Neutrophil (primary cell): ENCODE measurements around the gene ZSWIM6.

ENCODE experiments used
- H3K27ac ChIP-seq: fragments of 200-600 bp; sonication (generic); 2 replicates; pipeline ENCODE4 v1.5.1; 2016; ENCODE audit warnings: mild to moderate bottlenecking, moderate library complexity
- H3K27me3 ChIP-seq: fragments of 200-600 bp; sonication (generic); 2 replicates; pipeline ENCODE4 v1.6.0; 2016; ENCODE audit warnings: mild to moderate bottlenecking
- H3K36me3 ChIP-seq: fragments of 200-600 bp; sonication (generic); 2 replicates; pipeline ENCODE4 v1.5.1; 2017
- H3K4me1 ChIP-seq, 2 experiments: fragments of 200-600 bp in 1 of 2; sonication (generic) in 1 of 2; 1 replicate in 1 of 2; 2 replicates in 1 of 2; pipeline versions ENCODE4 v1.5.1 to v1.6.1; 2013 to 2016; ENCODE audit warnings: low read depth in 1 of 2, low read length in 1 of 2, mild to moderate bottlenecking in 1 of 2, moderate library complexity in 1 of 2; ENCODE audit not compliant: control insufficient read depth in 1 of 2, insufficient read depth in 1 of 2
- H3K4me3 ChIP-seq, 2 experiments: fragments of 200-600 bp in 1 of 2; sonication (generic) in 1 of 2; 1 replicate in 1 of 2; 2 replicates in 1 of 2; pipeline ENCODE4 v1.5.1; 2013 to 2016; ENCODE audit warnings: low read depth in 1 of 2, low read length in 1 of 2, mild to moderate bottlenecking in 1 of 2, moderate library complexity in 1 of 2
- H3K9me3 ChIP-seq: fragments of 200-600 bp; sonication (generic); 2 replicates; pipeline ENCODE4 v1.5.1; 2016
- TF ChIP-seq, protein P1 (sequence below): fragments of 200-600 bp; sonication (generic); IDR thresholded peaks from 2 replicates; pipeline ENCODE4 v1.5.1; 2016; ENCODE audit warnings: antibody characterized with exemption

Gene ZSWIM6

DNA sequence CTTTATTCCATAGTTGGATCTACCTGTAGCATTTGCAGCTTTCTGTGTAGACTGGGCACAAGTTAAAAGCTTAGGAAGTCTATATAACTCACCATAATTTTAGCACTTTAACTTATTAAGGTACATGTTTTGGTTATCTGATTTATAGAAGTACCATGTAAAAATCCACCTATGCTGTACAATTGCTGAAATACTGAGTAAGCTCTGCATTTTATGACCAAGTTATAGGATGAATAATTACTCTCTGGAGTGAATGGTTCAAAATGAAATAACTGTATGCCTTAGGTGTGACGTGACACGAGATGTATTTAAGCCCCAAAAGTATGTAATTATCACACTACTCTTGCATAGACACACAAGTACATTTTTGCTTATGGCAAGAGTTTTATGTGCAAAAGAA is 22.1 kb downstream of the ZSWIM6 start:
- TF ChIP-seq, protein P1, sequence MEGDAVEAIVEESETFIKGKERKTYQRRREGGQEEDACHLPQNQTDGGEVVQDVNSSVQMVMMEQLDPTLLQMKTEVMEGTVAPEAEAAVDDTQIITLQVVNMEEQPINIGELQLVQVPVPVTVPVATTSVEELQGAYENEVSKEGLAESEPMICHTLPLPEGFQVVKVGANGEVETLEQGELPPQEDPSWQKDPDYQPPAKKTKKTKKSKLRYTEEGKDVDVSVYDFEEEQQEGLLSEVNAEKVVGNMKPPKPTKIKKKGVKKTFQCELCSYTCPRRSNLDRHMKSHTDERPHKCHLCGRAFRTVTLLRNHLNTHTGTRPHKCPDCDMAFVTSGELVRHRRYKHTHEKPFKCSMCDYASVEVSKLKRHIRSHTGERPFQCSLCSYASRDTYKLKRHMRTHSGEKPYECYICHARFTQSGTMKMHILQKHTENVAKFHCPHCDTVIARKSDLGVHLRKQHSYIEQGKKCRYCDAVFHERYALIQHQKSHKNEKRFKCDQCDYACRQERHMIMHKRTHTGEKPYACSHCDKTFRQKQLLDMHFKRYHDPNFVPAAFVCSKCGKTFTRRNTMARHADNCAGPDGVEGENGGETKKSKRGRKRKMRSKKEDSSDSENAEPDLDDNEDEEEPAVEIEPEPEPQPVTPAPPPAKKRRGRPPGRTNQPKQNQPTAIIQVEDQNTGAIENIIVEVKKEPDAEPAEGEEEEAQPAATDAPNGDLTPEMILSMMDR, result no peak
- Histone ChIP-seq H3K27ac (no peak overlapping the region), H3K4me1 (peaks cover 0 to 11% of the 10 kb centered on the region in 2 experiments), H3K4me3 (no peak overlapping the region), H3K9me3 (no peaks in the 10 kb centered on the region), H3K27me3 (no peaks in the 10 kb centered on the region), H3K36me3 (no peaks in the 10 kb centered on the region)

DNA sequence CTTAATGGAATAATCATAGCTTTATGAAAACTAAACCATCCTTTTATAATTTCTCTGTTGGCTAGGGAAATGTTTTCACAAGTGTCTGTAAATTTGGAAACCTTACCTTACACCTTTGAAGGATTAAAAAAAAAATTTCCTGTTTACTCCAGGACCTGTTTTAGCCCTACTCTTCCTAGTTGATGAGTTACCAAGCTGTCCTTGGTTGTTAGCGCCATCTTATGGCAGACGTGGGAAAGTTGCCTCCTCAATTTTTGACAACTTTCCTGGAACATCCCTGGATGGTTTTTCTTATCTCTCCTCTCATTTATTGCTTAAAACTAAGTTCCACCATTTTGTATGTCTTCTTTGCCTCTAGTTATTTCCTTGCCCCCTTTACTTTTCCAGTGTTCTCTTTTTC is 25.7 kb downstream of the ZSWIM6 start:
- Histone ChIP-seq H3K9me3 (no peaks in the 10 kb centered on the region), H3K27ac (no peak overlapping the region), H3K4me3 (no peak overlapping the region), H3K4me1 (no peaks in the 10 kb centered on the region), H3K27me3 (no peaks in the 10 kb centered on the region), H3K36me3 (peaks cover 7% of the 10 kb centered on the region)
- TF ChIP-seq, protein P1, result peak; percentile 26

DNA sequence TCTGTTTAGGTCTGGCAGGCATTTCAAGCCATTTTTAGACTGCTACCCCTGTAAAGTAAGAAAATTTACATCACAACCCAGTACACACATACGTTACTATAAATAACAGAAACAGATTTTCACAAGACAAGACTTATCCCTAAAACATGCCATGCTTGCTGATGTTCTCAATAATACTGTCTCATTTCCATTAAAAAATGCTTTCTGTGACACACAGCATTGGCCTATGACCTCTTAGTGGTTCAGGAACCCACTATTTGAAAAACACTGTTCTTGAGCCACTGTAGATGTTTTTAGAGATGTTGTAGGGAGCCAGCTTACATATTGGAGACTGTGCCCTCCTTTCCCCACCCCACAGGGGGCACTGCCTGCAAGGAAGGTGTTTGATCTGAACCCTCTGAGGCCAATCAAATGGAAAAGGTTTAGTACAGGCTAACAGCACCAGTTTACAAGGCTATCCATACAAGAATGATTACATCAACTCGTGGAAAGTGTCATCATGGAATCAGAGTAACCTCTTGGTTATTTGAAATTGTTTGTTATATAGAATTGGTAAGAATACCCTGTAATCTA is 30.8 kb downstream of the ZSWIM6 start:
- H3K27me3 ChIP-seq, result no peaks in the 10 kb centered on the region
- H3K4me1 ChIP-seq, result no peaks in the 10 kb centered on the region
- H3K36me3 ChIP-seq, result peaks cover 7% of the 10 kb centered on the region
- TF ChIP-seq, protein P1, result no peak
- no peak overlapping the region for H3K27ac ChIP-seq
- H3K9me3 ChIP-seq, result no peaks in the 10 kb centered on the region
- no peak overlapping the region for H3K4me3 ChIP-seq

DNA sequence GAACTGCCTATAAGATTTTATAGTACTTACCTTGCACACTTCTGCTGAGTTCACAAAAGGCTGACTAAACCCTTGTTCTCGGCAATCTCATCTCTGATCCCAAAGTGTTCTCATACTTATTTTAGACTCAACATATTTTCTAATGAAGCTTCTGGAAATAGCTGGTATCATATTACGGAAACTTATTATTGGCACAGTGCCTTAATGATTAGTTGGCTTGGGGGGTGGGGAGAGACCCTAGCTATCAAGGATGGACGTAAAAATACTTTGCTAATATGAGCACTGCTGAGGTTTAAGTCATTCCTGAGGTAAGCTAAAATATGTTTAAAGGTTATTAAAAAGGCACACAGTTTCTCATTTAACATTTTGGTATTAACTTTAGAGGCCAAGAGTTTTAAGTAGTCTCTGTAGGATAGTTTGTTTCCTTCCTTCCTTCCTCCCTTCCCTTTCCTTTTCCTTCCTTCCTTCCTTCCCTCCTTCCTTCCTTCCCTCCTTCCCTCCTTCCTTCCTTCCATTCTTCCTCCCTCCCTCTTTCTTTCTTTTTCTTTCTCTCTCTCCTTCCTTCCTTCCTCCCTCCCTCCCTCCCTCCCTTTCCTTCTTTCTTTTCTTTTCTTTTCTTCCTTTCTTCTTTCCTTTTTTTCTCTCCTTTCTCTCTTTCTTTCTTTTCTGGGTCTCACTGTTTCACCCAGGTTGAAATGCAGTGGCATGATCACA is 31.5 kb downstream of the ZSWIM6 start:
- Histone ChIP-seq H3K27me3 (no peaks in the 10 kb centered on the region), H3K4me1 (no peaks in the 10 kb centered on the region), H3K9me3 (no peaks in the 10 kb centered on the region), H3K4me3 (no peak overlapping the region), H3K36me3 (peaks cover 7% of the 10 kb centered on the region), H3K27ac (no peak overlapping the region)
- TF ChIP-seq, protein P1, result no peak

DNA sequence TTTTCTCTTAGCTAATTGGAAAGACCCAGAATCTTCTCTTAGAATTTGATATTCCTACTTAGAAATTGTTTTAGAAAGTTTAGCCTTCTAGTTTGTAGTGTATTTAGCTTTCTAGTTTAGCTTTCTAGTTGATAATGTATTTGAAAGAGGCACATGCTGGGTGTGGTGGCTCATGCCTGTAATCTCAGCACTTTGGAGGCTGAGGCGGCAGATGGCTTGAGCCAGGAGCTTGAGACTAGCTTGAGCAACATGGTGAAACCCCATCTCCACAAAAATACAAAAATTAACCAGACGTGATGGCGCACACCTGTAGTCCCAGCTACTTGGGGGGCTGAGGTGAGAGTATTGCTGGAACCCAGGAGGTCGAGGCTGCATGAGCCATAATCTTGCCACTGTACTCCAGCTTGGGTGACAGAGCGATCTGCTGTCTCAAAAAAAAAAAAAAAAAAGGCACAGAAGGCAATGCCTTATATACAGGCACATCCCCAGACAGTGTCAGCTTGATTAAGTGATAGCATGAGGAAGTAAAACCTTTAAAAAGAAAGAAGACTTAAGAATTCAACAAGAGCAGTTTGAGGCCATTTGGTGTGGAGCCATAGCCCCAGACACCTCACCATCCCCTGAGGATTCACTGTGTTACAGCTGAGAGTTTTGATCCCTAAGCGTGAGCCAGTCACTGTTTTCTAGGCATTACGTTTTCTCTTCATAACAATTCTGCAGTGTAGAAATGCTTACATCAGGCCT is 34.6 kb downstream of the ZSWIM6 start:
- H3K27me3 ChIP-seq, result no peaks in the 10 kb centered on the region

More for the DNA sequence above, 34.6 kb downstream of the ZSWIM6 start:
- Histone ChIP-seq H3K27ac (no peak overlapping the region), H3K9me3 (no peaks in the 10 kb centered on the region), H3K4me3 (no peak overlapping the region), H3K4me1 (no peaks in the 10 kb centered on the region), H3K36me3 (peaks cover 7% of the 10 kb centered on the region)
- TF ChIP-seq, protein P1, result no peak
